ENCODE data around the gene XIRP2. TPM values are rescaled to one million over a fixed set of nuclear protein-coding genes. Genes with fewer than 3 reads are reported as not detected.

Gene XIRP2
- total and polyA plus RNA-seq, 10 of the 15 experiments (the other 5 are each of a cell fraction or from before 2014, with no cell fraction given), result 0.03 TPM; not detected in 9

DNA sequence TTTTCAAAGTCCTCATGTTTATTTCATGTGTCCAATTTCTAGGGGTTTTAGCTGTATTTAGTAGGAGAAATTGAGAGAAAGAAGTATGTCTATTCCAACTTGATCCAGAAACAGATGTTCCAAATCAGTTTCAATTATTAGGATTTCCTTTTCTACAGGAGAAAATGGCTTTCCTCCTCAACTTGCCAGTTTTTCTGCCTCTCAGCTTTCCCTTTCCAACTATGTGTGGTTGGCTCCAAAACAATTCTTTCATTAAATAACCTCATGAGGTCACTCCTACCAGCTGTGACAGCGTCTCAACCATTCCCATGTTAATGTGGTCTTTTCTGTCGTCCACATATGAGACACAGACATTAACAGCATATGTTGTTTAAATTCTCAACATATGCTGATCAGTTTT is 13.1 kb downstream of the XIRP2 start (continued):
- no peak for TF ChIP-seq DPF2 (IDR thresholded peaks at IDR 0.05)

DNA sequence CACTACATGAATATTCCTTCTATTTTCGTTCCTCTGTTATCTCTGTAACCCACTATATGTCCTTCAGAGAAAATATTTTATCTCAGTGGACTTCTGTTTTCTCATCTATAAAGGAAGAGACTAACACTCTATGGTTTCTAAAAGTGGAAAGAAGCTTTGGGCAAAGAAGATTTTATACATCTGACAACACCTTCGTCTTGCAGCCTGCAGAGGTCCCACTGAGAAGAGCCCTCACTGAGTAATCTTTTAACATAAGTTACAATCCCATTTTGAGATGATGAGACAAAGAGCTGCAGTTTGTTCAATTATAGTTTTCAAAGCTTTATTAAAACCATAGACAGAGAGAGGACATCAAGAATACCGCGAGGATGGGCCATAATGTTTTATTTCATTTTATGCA is 28.7 kb downstream of the XIRP2 start:
- POLR2A ChIA-PET, result no interaction called here
- no peak for FAIRE-seq

More for the DNA sequence above, 28.7 kb downstream of the XIRP2 start:
- no peak overlapping the region for H3K4me2 ChIP-seq (ENCODE audit: control insufficient read depth, insufficient read depth)
- ChIA-PET CTCF (interaction anchor here (1.1 kb wide), 1 partner anchor 13 kb away, joined by 4 read pairs; no protein-coding TSS in a partner anchor), SMC1A (ENCODE audit: uncharacterized antibody, unreplicated experiment) (interaction anchor here (1.3 kb wide), 1 partner anchor 17 kb away, joined by 6 read pairs; no protein-coding TSS in a partner anchor), RAD21 (ENCODE audit: unreplicated experiment) (no interaction called here)
- no peak for DNase-seq (ENCODE audit: low read depth, low spot score)
- no peaks in the 10 kb centered on the region for H3K9me3 ChIP-seq (replicated peaks; ENCODE audit: control insufficient read depth, insufficient read depth, low read length)
- no peaks in the 10 kb centered on the region for H3K27me3 ChIP-seq (replicated peaks in 1 of 2; ENCODE audit: control insufficient read depth in 2 of 2, insufficient read depth in 2 of 2, low read length in 1 of 2)
- H3K9ac ChIP-seq (ENCODE audit: control insufficient read depth, insufficient read depth, low read length), result no peak overlapping the region
- in situ Hi-C loops (cut with MboI), result no loop called here
- H3K4me3 ChIP-seq, result no peak overlapping the region
- no peak overlapping the region for H2AFZ ChIP-seq (ENCODE audit: control insufficient read depth, low read depth, low read length)
- H3K4me1 ChIP-seq (ENCODE audit: control insufficient read depth, insufficient read depth, low read length), result no peaks in the 10 kb centered on the region
- TF ChIP-seq TAF1 (IDR thresholded peaks at IDR 0.05; ENCODE audit: borderline replicate concordance, low read depth, low read length) (no peak), POU2F2 (IDR thresholded peaks at IDR 0.05; ENCODE audit: borderline replicate concordance, low read depth, low read length) (no peak), MYC (IDR thresholded peaks at IDR 0.05; ENCODE audit: insufficient read depth, insufficient read length, insufficient replicate concordance, low read length, severe bottlenecking) (no peak), FOS (IDR thresholded peaks at IDR 0.05; ENCODE audit: borderline replicate concordance, extremely low read depth, insufficient read length) (no peak), BACH1 (IDR thresholded peaks at IDR 0.05; ENCODE audit: borderline replicate concordance) (no peak), TCF7 (IDR thresholded peaks at IDR 0.05; ENCODE audit: borderline replicate concordance) (no peak), STAT1 (conservative IDR thresholded peaks at IDR 0.05) (no peak), CBX5 (IDR thresholded peaks at IDR 0.05; ENCODE audit: low read depth) (no peak), SUZ12 (IDR thresholded peaks at IDR 0.05; ENCODE audit: unreplicated experiment) (no peak), SRF (IDR thresholded peaks at IDR 0.05; ENCODE audit: low read depth in 2 of 2, low read length in 2 of 2) (no peak), NFXL1 (IDR thresholded peaks at IDR 0.05; ENCODE audit: borderline replicate concordance) (no peak)
- TF ChIP-seq, protein P1, sequence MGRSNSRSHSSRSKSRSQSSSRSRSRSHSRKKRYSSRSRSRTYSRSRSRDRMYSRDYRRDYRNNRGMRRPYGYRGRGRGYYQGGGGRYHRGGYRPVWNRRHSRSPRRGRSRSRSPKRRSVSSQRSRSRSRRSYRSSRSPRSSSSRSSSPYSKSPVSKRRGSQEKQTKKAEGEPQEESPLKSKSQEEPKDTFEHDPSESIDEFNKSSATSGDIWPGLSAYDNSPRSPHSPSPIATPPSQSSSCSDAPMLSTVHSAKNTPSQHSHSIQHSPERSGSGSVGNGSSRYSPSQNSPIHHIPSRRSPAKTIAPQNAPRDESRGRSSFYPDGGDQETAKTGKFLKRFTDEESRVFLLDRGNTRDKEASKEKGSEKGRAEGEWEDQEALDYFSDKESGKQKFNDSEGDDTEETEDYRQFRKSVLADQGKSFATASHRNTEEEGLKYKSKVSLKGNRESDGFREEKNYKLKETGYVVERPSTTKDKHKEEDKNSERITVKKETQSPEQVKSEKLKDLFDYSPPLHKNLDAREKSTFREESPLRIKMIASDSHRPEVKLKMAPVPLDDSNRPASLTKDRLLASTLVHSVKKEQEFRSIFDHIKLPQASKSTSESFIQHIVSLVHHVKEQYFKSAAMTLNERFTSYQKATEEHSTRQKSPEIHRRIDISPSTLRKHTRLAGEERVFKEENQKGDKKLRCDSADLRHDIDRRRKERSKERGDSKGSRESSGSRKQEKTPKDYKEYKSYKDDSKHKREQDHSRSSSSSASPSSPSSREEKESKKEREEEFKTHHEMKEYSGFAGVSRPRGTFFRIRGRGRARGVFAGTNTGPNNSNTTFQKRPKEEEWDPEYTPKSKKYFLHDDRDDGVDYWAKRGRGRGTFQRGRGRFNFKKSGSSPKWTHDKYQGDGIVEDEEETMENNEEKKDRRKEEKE (IDR thresholded peaks at IDR 0.05), result no peak
- TF ChIP-seq, protein P2, sequence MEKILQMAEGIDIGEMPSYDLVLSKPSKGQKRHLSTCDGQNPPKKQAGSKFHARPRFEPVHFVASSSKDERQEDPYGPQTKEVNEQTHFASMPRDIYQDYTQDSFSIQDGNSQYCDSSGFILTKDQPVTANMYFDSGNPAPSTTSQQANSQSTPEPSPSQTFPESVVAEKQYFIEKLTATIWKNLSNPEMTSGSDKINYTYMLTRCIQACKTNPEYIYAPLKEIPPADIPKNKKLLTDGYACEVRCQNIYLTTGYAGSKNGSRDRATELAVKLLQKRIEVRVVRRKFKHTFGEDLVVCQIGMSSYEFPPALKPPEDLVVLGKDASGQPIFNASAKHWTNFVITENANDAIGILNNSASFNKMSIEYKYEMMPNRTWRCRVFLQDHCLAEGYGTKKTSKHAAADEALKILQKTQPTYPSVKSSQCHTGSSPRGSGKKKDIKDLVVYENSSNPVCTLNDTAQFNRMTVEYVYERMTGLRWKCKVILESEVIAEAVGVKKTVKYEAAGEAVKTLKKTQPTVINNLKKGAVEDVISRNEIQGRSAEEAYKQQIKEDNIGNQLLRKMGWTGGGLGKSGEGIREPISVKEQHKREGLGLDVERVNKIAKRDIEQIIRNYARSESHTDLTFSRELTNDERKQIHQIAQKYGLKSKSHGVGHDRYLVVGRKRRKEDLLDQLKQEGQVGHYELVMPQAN (conservative IDR thresholded peaks at IDR 0.05), result no peak
- TF ChIP-seq, protein P3, sequence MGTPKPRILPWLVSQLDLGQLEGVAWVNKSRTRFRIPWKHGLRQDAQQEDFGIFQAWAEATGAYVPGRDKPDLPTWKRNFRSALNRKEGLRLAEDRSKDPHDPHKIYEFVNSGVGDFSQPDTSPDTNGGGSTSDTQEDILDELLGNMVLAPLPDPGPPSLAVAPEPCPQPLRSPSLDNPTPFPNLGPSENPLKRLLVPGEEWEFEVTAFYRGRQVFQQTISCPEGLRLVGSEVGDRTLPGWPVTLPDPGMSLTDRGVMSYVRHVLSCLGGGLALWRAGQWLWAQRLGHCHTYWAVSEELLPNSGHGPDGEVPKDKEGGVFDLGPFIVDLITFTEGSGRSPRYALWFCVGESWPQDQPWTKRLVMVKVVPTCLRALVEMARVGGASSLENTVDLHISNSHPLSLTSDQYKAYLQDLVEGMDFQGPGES (IDR thresholded peaks at IDR 0.05), result no peak
- 5% methylated on average over 4 of the region's 4 CpGs for WGBS (ENCODE audit: insufficient coverage, insufficient replicate concordance, low lambda C conversion rate, missing lambda C conversion rate)
- no peaks in the 10 kb centered on the region for H3K36me3 ChIP-seq (ENCODE audit: control insufficient read depth in 2 of 2, insufficient read depth in 2 of 2, low read length in 1 of 2)
- H4K20me1 ChIP-seq (ENCODE audit: control insufficient read depth, insufficient read depth), result no peaks in the 10 kb centered on the region
- intact Hi-C loops (cut with micrococcal nuclease; ENCODE audit: unreplicated experiment), result no loop called here
- H3K27ac ChIP-seq (ENCODE audit: control insufficient read depth, insufficient read depth), result no peak overlapping the region
- no peak for ATAC-seq
- H3K79me2 ChIP-seq (ENCODE audit: control insufficient read depth, insufficient read depth, low read length), result no peaks in the 10 kb centered on the region
- no TSS peak for BruUV-seq (replicated peaks)
